ENCODE results near the gene KCND3.

GRCh38 chr1:111909030-111909429, 80.4 kb downstream of the KCND3 start:
- TF ChIP-seq CTCF (optimal IDR thresholded peaks at IDR 0.05 in 1 of 3, IDR thresholded peaks at IDR 0.05 in 1 of 3, conservative IDR thresholded peaks at IDR 0.05 in 1 of 3; ENCODE audit: extremely low read depth in 1 of 3, insufficient read depth in 2 of 3, low read length in 3 of 3), result no peak
- TF ChIP-seq EZH2 (IDR thresholded peaks at IDR 0.05; ENCODE audit: low read length), result no peak

Data from keratinocyte (primary cell).